Activated naive CD4-positive, alpha-beta T cell (primary cell): Measurements from ENCODE around the gene TMEM117.
"Not testable (repeated sequence)": the region's sequence is repeated elsewhere in the genome, so short reads cannot be mapped to it uniquely, and the experiment has no call there.

Source experiments
- DNase-seq, 4 experiments: peaks; one replicate each; lab custom pipeline; 2025; lab: John Stamatoyannopoulos, UW

TMEM117 gene

DNA sequence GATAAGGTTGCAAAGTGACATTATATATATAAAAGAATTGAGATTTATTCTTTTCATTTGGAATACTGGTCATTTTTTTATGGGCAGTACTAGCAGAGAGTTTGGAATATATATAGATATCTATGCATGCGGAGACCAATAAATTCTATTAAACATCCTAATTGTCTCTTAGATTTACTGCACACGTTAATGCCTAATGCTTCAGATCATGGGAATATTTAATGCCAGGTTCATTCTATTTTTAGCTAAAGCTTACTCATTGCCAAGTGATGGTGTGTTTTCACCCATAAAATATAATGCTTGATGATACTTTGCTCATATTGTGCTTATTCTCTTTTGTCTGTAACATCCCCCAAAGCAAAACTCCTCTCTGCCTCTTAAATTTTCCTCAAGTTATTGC, 264.4 kb downstream of the TMEM117 start:
- DNase-seq, result no peak

DNA sequence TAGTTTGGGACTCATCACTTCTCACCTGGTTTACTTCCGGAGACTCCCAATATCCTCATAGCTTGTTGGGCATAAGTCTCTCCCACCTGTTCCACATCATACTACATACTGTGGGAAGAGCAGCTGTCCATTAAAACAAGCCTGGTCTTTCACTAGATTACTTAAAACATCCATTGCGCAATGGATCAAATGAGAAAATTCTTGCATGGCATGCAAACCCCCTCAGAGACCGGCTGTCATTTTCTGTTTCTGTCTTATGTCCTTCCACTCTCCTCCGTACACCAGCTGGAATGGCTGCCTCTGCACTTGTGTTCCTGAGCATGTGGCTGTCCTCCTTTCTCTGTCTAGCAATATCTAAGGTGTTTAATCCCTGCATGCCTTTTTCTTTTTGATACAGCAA, 265.6 kb downstream of the TMEM117 start:
- DNase-seq, result no peak

DNA sequence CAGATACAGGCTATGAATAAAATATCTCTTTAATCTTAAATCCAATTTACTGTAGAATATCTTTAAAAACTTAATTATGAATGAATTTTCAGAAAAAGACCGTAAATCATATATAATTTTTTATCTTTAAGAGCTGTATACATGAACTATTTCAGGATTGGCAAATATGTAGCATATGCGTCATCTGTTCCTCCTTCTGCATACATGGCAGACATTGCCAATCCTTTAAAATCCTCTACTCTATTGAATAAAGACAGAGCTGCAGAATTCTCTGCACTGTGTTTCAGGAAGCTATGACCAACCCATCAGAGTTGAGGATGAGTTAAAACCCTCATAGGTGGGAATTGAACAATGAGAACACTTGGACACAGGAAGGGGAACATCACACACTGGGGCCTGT, 279.0 kb downstream of the TMEM117 start:
- no peak for DNase-seq

DNA sequence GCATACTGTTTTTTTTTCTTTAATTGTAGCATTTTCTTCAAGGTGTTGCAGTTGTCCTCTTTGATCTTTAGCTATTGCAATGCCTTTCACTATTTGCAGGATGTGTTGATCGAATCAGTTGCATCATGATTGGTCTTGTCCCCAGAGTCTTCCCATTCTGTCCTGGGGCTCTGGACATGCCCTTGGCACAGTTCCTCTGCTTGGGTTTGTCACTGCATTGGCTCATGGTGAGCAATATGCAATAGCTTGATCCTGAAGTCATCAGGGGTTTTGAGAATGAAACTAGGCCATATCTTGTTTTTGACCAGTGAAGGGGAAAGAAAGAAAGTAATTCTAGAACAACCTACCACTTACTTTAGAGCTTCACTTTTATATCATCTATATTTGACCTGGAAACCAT, 281.5 kb downstream of the TMEM117 start:
- no peak for DNase-seq

DNA sequence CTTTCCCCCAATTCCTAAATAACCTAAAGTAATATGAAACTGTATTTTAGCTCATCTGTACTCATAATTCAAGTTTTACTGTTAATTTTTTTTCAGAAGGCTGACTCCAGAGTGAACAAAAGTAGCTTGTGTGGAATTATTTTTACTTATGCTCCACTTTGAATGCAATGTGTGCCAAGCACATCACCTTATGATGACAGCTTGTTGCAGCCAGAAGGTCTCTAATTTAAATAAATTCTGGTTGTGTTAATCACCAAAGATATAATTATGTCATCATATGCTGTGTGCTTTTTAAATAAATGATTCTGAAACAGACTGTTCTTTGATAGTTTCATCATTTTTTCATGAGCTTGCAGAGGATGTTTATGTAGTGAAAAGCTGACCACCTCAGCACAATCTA, 283.1 kb downstream of the TMEM117 start:
- no peak for DNase-seq

DNA sequence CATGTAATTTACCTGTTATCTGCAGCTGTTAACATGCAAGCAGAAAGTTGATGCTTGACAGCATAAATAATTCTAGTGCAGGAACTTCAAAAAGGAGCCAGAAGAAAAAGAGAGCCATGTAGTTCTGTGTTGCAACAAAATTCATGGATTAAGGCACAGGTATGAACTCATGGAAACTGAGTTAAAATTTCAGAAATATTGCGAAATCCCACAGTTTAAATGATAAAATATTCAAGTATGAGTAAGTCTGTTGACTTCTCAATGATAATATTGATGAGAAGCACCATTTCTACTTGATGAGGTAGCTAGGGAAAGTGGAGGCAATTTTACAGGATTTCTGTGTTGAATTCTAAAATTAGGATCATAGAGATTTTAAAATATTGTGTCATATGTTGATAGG, 290.9 kb downstream of the TMEM117 start:
- no peak for DNase-seq

DNA sequence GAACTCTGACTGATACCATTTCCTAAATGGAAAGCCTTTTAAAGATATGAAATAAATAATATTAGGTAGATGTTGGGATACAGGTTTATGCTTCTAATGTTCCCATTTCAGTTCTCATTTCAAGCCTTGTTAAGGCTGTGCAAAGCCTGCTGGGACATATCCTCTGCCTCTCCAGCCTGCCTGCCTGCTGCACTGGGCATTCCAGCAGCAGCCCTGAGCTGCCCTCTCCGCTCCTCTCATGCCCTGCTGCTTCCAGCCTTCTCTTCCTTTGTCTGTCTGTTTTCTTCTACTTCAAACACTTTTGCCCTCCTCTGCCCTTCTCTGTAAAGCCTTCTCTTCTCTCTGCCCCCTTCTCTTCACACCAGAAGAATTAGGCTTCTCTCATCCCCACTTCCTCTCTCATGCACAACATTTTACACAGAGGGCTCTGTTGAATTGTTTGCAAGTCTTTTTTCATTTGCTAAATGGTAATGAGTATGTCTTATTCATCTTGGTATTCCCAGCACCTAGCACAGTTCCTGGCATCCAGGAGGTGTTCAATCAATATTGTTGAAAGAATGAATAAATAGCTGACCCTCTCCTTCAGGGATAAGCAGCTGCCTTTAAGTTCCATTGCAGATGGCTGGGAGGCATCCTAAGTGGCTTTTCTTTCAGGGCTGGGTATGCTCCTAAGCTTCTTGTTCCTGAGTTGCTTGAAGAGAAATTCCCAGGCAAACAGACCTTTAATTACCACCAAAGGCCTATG, 292.3 kb downstream of the TMEM117 start:
- DNase-seq, result no peak

DNA sequence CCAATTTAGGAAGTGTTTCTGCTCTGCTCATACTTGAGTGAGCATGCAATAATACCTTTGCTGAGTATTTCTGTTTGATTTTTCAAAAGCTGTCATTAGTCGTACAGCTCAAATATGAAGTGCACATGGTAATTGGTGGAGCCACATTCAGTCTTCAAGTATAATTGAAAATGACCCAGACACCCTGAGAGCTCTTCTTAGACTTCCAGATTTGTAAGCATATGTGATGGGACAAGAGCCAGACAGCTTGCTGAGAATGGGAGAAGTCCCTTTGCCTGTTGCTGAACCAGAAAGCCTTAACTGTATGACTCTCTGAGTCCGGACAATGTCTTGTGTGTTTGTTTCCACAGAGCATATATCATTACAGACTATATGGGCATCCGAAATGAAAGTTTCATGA, 307.3 kb downstream of the TMEM117 start:
- no peak for DNase-seq

DNA sequence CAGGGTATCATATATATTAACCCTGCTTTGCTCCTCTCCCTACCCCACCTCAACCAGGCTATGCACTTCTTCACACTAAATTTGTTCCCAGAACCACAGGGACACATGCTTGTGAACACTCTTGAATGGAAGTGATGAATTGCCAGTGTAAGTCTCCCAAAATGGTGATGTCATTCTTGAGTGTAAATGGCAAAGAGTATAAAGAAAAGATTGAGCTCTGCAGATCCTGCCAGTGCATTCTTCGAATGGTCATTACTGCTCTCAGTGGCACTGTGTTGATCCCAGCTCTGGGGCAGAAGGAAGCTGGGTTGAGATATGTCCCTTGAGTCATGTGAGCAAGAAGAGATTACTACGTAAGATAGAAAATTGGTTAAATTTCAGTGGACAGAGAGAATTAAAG, 313.1 kb downstream of the TMEM117 start:
- no peak for DNase-seq

DNA sequence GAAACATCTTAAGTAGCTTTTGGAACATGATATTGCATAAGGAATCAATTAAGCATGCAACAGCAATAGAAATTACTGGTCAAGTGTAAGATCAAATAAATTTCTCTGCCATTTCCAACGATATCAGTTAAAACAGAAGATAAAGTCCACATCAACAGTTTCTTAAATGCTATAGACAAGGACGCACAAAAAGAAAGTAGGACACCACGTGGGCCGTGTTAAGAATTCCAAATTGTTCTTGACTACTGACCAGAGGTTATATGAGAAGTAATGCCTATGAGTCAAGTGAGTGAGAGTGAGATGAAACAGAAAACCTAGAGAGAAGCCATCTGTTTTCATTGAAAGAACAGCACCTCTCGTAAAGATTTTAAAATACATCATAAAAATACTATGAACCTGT, 318.2 kb downstream of the TMEM117 start:
- DNase-seq, result no peak

DNA sequence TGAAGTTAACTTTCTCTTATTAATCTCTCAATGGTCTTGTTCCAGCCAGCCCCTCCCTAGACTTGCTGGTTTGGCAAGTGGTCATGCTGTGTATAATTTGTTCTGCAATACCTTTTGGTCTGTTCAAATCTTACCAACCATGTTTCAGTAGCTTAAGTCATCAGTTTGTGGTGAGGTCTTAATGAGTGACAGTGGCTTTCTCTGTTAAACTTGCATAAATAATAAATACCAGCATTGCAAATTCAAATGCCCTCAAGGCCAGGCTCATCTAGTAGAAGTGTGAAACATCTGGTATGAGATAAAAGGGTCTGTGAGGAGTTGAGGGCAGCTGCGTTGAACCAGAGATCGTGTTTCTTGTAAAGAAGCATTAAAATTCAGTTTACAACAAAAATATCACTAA, 319.5 kb downstream of the TMEM117 start:
- no peak for DNase-seq

DNA sequence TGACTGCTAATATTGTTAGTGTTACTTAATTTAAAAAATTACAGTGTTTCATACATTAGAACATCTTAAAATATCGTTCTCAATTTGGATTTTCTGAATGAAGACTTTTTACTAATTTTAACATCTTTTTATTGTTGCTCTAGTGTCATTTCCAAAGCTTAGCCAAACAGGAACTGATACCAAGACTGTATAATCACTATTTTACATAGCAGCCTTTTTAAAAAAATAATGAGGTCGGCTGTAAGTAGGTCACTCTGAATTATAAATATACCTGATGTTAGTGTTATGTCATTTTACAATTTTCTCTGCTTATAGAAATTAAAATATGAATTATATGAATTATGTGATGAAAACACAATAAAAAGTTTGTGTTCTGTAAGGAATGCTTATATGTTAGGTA, 321.5 kb downstream of the TMEM117 start:
- DNase-seq, result no peak

DNA sequence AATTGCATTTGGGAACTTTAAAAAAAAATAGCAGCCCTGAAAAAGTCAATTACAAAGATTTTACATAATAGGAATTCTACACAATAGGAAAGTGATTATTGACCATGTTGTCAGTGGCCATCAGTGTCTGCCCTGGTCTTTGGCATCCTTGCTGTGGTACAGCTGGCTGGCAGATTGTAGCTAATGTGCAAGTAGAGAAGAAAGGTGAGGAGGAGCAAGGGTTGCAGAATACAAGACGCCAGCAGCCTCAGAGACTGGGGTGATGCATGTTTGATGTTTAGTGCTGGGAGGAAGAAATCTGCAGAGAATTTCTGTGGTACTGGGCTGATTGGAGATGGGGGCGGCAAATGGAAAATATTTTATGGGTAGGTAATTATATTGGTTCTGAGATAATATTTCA, 322.9 kb downstream of the TMEM117 start:
- no peak for DNase-seq

DNA sequence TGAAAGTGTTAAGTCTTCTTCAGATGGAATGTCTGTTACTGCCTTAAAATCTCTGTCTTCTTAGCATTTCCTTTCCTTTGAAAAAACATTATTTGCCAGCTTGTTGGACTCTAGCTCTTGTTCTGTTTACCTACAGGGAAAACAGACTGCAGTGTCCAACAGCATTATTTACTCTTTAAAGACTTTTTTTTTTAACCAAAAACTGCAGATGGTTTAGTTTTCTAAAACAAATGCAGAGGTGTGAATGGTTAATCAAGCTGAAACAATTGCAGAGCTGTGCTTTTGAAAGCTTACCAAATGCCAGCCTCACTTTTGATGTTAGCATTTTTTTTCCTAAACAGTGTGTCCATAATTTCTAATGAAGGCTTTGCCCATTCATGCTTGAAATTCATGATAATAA, 323.3 kb downstream of the TMEM117 start:
- no peak for DNase-seq

DNA sequence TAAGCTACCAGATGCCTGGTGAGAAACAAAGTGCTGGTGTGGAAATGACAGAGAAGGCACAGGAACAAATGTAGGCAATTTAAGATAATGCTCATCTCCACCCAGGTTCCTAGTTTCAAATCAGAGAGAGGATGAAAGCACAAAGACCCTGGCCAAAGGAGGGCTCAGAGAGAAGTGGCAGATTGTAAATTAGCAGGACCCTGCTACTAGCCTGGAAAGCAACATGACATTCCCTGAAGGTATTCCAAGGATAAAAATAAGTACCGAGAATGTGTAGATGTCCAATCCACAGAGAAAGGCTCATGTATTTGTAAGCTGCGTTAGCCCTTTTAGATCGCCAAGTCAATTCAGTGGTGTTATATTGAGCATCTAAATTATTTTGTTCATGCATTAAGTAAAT, 324.0 kb downstream of the TMEM117 start:
- no peak for DNase-seq

DNA sequence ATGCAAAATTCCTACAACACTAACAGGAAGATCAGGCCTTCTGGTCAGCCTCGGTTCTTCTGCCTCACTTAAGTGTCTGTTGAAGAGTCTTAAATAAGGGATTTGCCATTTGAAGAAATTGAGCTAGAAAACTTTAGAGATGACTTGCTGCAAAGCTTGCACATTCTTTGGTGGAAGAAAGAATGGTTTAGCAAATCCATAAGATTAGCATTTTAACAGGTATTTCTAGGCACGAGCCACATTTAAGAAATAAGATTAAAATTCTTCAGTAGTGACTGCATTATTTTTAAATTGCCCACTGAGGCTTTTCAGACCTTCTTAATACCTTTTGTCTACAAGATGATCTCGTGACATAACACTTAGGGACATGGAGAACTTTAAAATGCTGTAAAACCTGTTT, 327.1 kb downstream of the TMEM117 start:
- DNase-seq, result no peak

DNA sequence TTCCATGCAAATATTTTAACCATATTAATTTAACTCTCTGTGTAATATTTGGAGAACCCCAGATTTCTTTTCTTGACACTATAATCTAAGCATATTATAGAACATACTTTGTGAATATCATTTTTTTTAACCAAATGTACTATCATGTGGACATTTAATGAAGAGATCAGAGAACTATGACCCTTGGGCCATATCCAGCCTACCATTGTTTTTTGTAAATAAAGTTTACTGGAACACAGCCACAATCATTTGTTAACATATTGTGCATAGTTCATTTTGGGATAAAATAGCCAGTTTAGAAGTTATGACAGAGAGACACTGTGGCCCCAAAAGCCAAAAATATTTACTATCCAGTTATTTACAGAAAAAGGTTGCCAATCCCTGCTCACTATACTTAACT, 338.2 kb downstream of the TMEM117 start:
- no peak for DNase-seq

DNA sequence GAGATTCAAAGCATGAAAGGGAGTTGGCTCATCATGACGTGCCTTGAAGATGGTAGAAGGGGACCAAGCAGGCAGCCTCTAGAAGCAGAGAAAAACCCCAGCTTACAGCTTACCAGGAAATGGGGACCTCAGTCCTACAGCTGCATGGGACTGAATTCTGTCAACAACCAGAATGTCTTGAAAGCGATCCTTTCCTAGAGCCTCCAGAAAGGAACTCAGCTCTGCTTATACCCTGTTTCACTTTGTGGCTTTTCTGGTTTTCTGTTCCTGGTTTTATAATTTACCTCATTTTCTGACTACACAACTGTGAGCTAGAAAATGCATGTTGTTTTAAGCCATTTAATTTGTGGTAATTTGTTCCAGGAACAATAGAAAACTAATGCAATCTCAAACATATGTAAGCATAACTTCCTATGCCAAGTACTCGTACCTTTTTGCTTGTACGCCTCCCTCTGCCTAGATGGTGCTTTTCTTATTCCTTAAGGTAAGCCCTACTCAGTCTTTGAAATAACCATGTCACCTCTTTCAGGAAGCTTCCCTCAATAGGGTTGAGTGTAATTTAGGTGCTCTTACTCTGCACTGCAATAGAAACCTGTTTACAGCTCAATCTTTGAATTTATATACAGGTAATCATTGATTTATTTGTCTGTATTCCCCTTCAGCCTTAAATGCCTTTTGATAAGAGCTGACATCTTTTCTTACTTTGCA, 348.8 kb downstream of the TMEM117 start:
- DNase-seq, result no peak

DNA sequence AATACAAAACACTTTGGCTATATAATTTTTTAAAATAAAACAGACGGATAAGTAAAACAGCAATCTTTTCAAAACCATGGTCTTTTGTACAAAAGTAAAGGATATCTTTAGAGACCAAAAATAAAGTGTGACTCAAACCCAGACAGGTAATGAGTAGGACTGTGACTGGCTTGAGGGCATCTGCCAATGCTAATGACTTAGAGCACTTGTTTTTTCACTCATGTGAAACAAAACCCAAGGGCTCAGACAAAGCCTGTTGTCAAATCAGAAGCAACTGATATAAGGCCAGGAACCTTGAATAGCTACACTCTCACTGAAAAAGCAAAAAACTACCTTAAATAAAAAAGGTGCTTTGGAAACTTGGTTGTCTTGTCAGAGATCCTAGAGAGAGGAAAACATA, 357.4 kb downstream of the TMEM117 start:
- DNase-seq, result no peak

DNA sequence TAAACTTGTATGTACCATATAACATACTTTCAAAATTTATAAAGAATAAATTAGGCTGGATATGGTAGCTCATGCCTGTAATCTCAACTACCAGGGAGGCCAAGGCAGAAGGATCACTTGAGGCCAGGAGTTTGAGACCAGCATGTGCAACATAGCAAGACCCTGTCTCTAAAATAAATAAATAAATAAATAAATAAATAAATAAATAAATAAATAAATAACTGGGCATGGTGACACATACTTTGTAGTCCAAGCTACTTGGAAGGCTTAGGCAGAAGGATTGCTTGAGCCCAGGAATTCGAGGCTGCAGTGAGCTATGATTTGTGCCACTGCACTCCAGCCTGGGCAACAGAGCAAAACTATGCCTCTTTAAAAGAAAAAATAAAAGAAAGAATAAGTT, 359.8 kb downstream of the TMEM117 start:
- DNase-seq, result not testable (repeated sequence)

DNA sequence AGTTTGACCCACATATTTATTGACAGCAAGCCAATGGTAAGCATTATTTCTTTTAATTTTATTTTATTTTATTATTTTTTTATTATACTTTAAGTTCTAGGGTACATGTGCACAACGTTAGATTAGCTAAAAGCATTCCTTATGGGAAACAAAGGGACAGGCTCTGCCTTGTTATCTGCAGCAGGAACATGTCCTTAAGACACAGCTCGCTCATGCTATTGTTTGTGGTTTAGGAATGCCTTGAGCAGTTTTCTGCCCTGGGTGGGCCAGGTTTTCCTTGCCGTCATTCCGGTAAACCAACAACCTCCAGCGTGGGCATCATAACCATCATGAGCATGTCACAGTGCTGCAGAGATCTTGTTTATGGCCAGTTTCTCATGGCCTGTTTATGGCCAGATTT, 370.2 kb downstream of the TMEM117 start:
- DNase-seq, result no peak

DNA sequence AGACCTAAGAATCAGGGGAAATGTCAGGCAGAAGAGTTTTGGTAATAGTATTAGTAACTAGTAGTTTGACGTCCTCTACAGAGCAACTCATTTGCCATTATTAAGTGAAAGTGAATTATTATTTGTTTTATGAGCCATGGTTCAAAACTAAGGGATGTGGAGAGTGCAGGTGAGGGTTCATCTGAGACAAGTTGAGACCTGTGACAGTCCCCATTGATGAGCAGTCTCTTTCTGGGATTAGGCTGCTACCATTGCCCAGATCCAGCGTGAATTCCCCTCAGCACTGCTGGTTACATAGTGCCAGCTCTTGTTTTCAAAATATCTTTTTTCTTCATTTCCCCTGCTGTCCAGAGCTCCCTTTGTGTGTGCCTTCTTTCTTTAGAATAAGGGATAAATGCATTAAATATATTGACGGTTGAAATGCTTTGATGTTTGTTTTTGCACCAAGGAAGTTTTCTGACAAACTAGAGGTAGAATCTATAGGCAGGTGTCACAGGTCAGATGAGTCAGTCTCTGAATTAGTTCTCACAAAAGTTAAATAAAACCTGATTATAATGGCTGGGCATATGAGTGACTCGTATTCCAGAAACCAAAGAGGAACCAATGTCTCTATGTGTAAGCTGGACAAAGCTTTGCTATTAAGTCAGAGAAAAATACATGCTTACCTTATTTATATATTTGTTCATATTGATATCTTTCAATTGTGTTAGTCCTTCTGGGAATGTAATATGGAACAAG, 381.4 kb downstream of the TMEM117 start:
- DNase-seq, result no peak

DNA sequence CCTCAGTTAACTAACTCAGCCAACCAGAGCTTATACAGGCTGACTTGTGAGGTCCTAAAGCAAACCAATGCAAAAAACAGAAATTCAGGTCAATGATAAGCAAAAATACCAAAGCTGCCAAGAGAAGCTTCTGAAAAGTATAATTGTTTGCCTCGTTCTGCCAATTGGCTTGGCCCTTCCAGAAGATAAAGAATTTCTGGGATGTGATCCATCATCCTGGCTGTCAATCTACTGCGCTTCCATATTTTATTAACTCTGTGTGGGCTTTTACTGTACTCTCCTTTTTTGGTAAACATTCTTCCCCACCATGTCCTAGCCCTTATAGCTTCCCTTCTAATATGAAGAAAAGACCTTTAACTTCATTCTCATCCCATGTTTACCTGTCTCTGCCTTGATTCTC, 387.9 kb downstream of the TMEM117 start:
- DNase-seq, result no peak
